Fibroblast of skin of back (primary cell): Measurements from ENCODE around the gene EEFSEC.

Experiments used
- DNase-seq: peaks from one replicate; pipeline ENCODE4 v3.0.0-alpha.2; 2013

EEFSEC gene

GRCh38 chr3:128456776-128457715, 303.8 kb downstream of the EEFSEC start:
- DNase-seq: no peak

- no peak for DNase-seq
Measured at GRCh38 chr3:128457937-128458336, 304.7 kb downstream of the EEFSEC start.
